Neuronal stem cell (in vitro differentiated cells): ENCODE measurements around the gene EIF3K.

Experiments used
- DNase-seq: peaks from one replicate; pipeline ENCODE4 v3.0.0-alpha.2; 2013; ENCODE audit warnings: low spot score
- H2AFZ ChIP-seq: one replicate; pipeline ENCODE4 v1.6.1; 2013; ENCODE audit warnings: mild to moderate bottlenecking, low read length, inconsistent platforms
- H2AK5ac ChIP-seq: 2 replicates; pipeline ENCODE4 v1.6.1; 2013; ENCODE audit warnings: low read depth, mild to moderate bottlenecking, inconsistent platforms, low read length, moderate library complexity, mixed read lengths
- H2BK120ac ChIP-seq: 2 replicates; pipeline ENCODE4 v1.6.1; 2013; ENCODE audit warnings: low read depth, mild to moderate bottlenecking, inconsistent platforms, low read length, moderate library complexity, mixed read lengths
- H2BK12ac ChIP-seq: one replicate; pipeline ENCODE4 v1.6.1; 2013; ENCODE audit warnings: low read length, inconsistent platforms
- H2BK15ac ChIP-seq: 2 replicates; pipeline ENCODE4 v1.6.1; 2013; ENCODE audit warnings: mild to moderate bottlenecking, low read length, inconsistent platforms, mixed read lengths
- H2BK5ac ChIP-seq: one replicate; pipeline ENCODE4 v1.6.1; 2013; ENCODE audit warnings: inconsistent platforms, mild to moderate bottlenecking, low read length, moderate library complexity
- H3K14ac ChIP-seq: one replicate; pipeline ENCODE4 v1.6.1; 2013; ENCODE audit warnings: low read length, inconsistent platforms
- H3K18ac ChIP-seq: 2 replicates; pipeline ENCODE4 v1.6.1; 2013; ENCODE audit warnings: low read length, inconsistent platforms
- H3K23ac ChIP-seq: 2 replicates; pipeline ENCODE4 v1.6.1; 2013; ENCODE audit warnings: low read depth, mild to moderate bottlenecking, mixed read lengths, low read length, inconsistent platforms; ENCODE audit not compliant: poor library complexity
- H3K27ac ChIP-seq: replicated peaks from 3 replicates; pipeline ENCODE4 v1.5.1; 2013; ENCODE audit warnings: low read length, inconsistent platforms
- H3K27me3 ChIP-seq, 3 experiments: 2 replicates each; pipeline ENCODE4 v1.6.1; 2013; ENCODE audit warnings: low read length in 3 of 3, mild to moderate bottlenecking in 2 of 3, inconsistent platforms in 1 of 3, low read depth in 1 of 3, mixed read lengths in 1 of 3, moderate library complexity in 1 of 3; ENCODE audit not compliant: control insufficient read depth in 3 of 3, insufficient read depth in 3 of 3
- H3K36me3 ChIP-seq, 2 donors: replicated peaks in 1 of 2; 2 replicates each; pipeline ENCODE4 v1.6.1; 2013; ENCODE audit warnings: low read length in 2 of 2; ENCODE audit not compliant: control insufficient read depth in 2 of 2, insufficient read depth in 2 of 2
- H3K4ac ChIP-seq: 2 replicates; pipeline ENCODE4 v1.6.1; 2013; ENCODE audit warnings: inconsistent platforms, mild to moderate bottlenecking, low read length, moderate library complexity
- H3K4me1 ChIP-seq, 2 donors: 1 replicate in 1 of 2; 2 replicates in 1 of 2; pipeline ENCODE4 v1.6.1; 2013; ENCODE audit warnings: low read length in 2 of 2, low read depth in 1 of 2; ENCODE audit not compliant: control insufficient read depth in 2 of 2, insufficient read depth in 1 of 2
- H3K4me2 ChIP-seq: one replicate; pipeline ENCODE4 v1.6.1; 2013; ENCODE audit warnings: mild to moderate bottlenecking, low read length, inconsistent platforms; ENCODE audit not compliant: insufficient read depth, poor library complexity, severe bottlenecking
- H3K4me3 ChIP-seq, 2 donors: 2 replicates each; pipeline ENCODE4 v1.5.1; 2013; ENCODE audit warnings: low read length in 2 of 2, mild to moderate bottlenecking in 2 of 2, inconsistent platforms in 1 of 2, moderate library complexity in 1 of 2
- H3K79me1 ChIP-seq: one replicate; pipeline ENCODE4 v1.6.1; 2013; ENCODE audit warnings: low read depth, mild to moderate bottlenecking, inconsistent platforms, low read length, moderate library complexity
- H3K9ac ChIP-seq: one replicate; pipeline ENCODE4 v1.6.1; 2013; ENCODE audit warnings: mild to moderate bottlenecking, low read depth, low read length, inconsistent platforms; ENCODE audit not compliant: poor library complexity
- H3K9me3 ChIP-seq, 2 donors: replicated peaks in 1 of 2; 2 replicates each; pipeline versions ENCODE3 to v1.6.1; 2013; ENCODE audit warnings: low read length in 2 of 2, mild to moderate bottlenecking in 2 of 2, inconsistent platforms in 1 of 2, low read depth in 1 of 2, mixed read lengths in 1 of 2, moderate library complexity in 1 of 2; ENCODE audit not compliant: control insufficient read depth in 2 of 2, insufficient read depth in 1 of 2
- H4K8ac ChIP-seq: one replicate; pipeline ENCODE4 v1.6.1; 2013; ENCODE audit warnings: low read depth, mild to moderate bottlenecking, inconsistent platforms, low read length, moderate library complexity
- H4K91ac ChIP-seq: one replicate; pipeline ENCODE4 v1.6.1; 2013; ENCODE audit warnings: low read length, low read depth, mild to moderate bottlenecking, inconsistent platforms; ENCODE audit not compliant: poor library complexity
- WGBS, 2 donors: extraction: QIAGEN DNeasy Blood & Tissue Kit; methylation state at CpG; one replicate each; pipeline ENCODE4 v1.1.7; 2013; ENCODE audit warnings: missing lambda C conversion rate in 2 of 2, mixed read lengths in 1 of 2; ENCODE audit not compliant: insufficient read length in 2 of 2, insufficient replicate concordance in 1 of 2; ENCODE audit errors: extremely low coverage in 2 of 2; 5-methylcytosine and 5-hydroxymethylcytosine counted together

EIF3K gene

DNA sequence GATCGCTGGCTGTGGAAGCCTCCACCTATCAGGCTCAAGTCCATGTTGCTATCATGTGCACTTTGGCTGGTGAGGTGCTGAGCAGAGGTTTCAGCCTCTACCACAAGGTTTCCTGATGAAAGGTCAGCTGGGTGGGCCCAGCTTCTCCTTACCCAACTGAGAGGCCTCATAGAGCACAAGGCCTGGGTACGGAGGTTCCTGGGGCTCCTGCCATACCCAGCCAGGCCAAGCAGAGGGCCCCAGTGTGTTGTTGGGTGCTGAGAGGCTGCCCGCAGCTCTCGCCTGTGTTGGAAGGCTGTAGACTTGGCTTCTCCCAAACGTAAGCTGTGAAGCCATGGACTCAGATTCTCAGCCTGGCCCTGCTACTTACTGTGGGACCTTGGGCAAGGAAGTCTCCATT, 56.6 kb downstream of the EIF3K start:
- no peak for DNase-seq
- no CpG with 5 or more reads among the region's 5 CpGs for WGBS, 2 donors
- H3K9ac ChIP-seq = no peak overlapping the region
- H3K23ac ChIP-seq = peak overlapping the region; percentile 40
- H3K36me3 ChIP-seq = peaks cover 13 to 46% of the 10 kb centered on the region in 2 donors
- no peak overlapping the region for H3K4ac ChIP-seq
- peak overlapping the region; percentile 9 for H3K14ac ChIP-seq
- H3K18ac ChIP-seq = peak overlapping the region; percentile 59
- no peak overlapping the region for H3K4me3 ChIP-seq
- H3K4me2 ChIP-seq = no peak overlapping the region
- no peak overlapping the region for H4K8ac ChIP-seq
- H3K27ac ChIP-seq = no peak overlapping the region
- H3K4me1 ChIP-seq = peaks cover 6 to 25% of the 10 kb centered on the region in 2 donors
- no peak overlapping the region for H2AK5ac ChIP-seq
- H2BK15ac ChIP-seq = no peak overlapping the region
- H2AFZ ChIP-seq = no peak overlapping the region
- no peak overlapping the region for H4K91ac ChIP-seq
- no peak overlapping the region for H2BK12ac ChIP-seq
- peaks cover 21% of the 10 kb centered on the region for H3K79me1 ChIP-seq
- no peak overlapping the region for H2BK120ac ChIP-seq
- H3K9me3 ChIP-seq = no peaks in the 10 kb centered on the region
- H3K27me3 ChIP-seq = no peaks in the 10 kb centered on the region
- no peak overlapping the region for H2BK5ac ChIP-seq

GRCh38 chr19:38676023-38676877, 57.3 kb downstream of the EIF3K start:
- no peak overlapping the region for H2BK120ac ChIP-seq
- no peak overlapping the region for H3K9ac ChIP-seq
- H3K27me3 ChIP-seq = no peaks in the 10 kb centered on the region
- no peak overlapping the region for H2AFZ ChIP-seq
- no peak overlapping the region for H3K27ac ChIP-seq
- H3K4ac ChIP-seq = no peak overlapping the region
- no peak overlapping the region for H2BK12ac ChIP-seq
- WGBS, 2 donors = no CpG with 5 or more reads among the region's 13 CpGs
- H3K23ac ChIP-seq = peak overlapping the region; percentile 86
- H3K36me3 ChIP-seq = peaks cover 13 to 49% of the 10 kb centered on the region in 2 donors
- H4K8ac ChIP-seq = no peak overlapping the region
- no peaks in the 10 kb centered on the region for H3K9me3 ChIP-seq
- no peak overlapping the region for H3K4me2 ChIP-seq
- H3K79me1 ChIP-seq = peaks cover 21% of the 10 kb centered on the region
- H3K4me1 ChIP-seq = peaks cover 3 to 20% of the 10 kb centered on the region in 2 donors
- no peak overlapping the region for H3K18ac ChIP-seq
- H2BK5ac ChIP-seq = peak overlapping the region; percentile 63
- H4K91ac ChIP-seq = no peak overlapping the region
- no peak overlapping the region for H2AK5ac ChIP-seq
- H3K4me3 ChIP-seq = no peak overlapping the region
- peak overlapping the region; percentile 63 for H3K14ac ChIP-seq
- DNase-seq = no peak
- H2BK15ac ChIP-seq = no peak overlapping the region

GRCh38 chr19:38676878-38677646, 58.1 kb downstream of the EIF3K start:
- no CpG with 5 or more reads among the region's 11 CpGs for WGBS, 2 donors
- Histone ChIP-seq H3K27me3 (no peaks in the 10 kb centered on the region), H2AFZ (no peak overlapping the region), H3K36me3 (peaks cover 15 to 55% of the 10 kb centered on the region in 2 donors), H2BK120ac (no peak overlapping the region), H3K14ac (no peak overlapping the region), H3K4me1 (peaks cover 3 to 17% of the 10 kb centered on the region in 2 donors), H3K23ac (no peak overlapping the region), H3K27ac (no peak overlapping the region), H2AK5ac (no peak overlapping the region), H3K4ac (no peak overlapping the region), H2BK12ac (no peak overlapping the region), H3K18ac (no peak overlapping the region), H3K4me2 (no peak overlapping the region), H4K91ac (no peak overlapping the region), H3K9me3 (peaks cover under 1 to 2% of the 10 kb centered on the region in 2 donors), H3K4me3 (no peak overlapping the region), H3K79me1 (peaks cover 21% of the 10 kb centered on the region), H3K9ac (no peak overlapping the region), H2BK5ac (peak overlapping the region; percentile 63), H2BK15ac (no peak overlapping the region), H4K8ac (no peak overlapping the region)
- DNase-seq = no peak
